Measurements from ENCODE around the gene SLC22A23.

Gene SLC22A23

DNA sequence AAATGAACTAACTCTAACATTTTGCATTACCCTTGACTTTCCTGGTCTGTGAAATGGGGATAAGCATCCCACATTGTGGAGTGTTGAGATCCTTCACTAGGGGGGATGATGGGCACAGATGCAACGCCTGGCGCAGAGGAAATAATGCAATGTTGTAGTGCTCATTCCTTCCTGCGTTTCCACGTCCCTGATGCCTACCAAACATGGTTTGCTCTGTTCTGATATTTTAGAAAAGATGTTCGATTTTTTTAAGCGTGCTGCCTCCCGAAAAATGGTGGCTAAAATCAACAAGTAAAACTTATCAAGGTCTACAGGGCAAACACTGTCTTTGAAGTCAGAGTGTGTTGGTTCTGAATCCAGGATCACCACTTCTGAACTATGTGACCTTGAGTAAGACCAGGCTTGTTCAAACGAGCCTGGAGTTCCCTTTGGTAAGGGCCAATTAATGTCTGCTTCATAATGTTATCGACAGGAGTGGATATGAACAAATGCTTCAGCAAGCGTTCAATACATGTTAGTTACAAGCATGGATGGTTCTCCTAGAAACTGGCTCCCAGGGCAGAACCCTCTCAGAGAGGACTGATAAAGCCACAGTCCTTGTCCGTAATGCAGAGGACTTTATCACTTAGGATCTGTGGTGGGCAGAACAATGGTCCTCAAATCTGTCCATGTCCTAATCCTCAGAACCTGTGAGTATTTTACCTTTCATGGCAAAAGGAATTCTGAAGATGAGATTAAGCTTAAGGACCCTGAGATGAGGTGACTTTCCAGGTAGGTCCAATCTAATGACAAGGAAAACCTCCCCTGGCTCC lies 44.7 kb downstream of the SLC22A23 start:
- Mint-ChIP-seq H3K36me3 (peaks cover 9% of the 10 kb centered on the region), H3K9me3 (ENCODE audit: low read depth) (no peaks in the 10 kb centered on the region), H3K4me1 (ENCODE audit: low read depth) (peaks cover 17% of the 10 kb centered on the region), H3K27me3 (no peaks in the 10 kb centered on the region), H3K4me3 (no peak overlapping the region), H3K27ac (no peak overlapping the region)

GRCh38 chr6:3410385-3411360 lies 46.2 kb downstream of the SLC22A23 start:
- Mint-ChIP-seq H3K9me3 (ENCODE audit: low read depth) (no peaks in the 10 kb centered on the region), H3K4me1 (ENCODE audit: low read depth) (peaks cover 17% of the 10 kb centered on the region), H3K27me3 (no peaks in the 10 kb centered on the region), H3K36me3 (peaks cover 9% of the 10 kb centered on the region), H3K4me3 (no peak overlapping the region), H3K27ac (no peak overlapping the region)

DNA sequence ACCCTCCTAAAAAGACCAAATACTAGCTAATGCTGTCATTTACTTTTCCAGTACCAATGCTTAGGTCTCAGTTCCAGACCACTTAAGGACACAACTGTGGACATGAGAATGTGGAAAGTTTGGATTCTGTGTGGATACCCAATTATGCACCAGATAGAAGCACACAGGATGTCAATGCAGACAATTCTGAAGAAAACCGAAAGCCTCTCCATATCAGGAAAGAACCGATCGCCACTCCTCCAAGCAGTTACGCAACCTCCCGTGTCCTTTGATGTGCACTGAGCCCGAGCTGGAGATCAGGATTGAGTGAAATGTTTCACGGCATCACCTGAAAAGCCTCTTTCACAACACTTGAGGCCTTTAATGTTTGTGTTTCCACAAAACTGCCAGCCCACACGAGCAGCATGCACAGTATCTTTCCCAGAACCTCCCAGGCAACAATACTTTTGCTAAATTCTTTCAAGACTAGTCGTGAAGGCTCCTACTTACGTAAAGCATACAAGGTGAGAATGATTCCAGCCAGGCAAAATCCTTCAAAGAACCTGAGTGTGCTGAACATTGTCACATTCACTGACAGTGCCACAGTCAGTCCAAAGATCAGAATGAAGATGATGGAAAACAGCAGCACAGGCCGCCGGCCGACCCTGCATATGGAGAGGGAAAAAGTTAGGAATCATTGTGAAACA lies 47.0 kb downstream of the SLC22A23 start:
- Mint-ChIP-seq H3K4me3 (no peak overlapping the region), H3K4me1 (ENCODE audit: low read depth) (peaks cover 11% of the 10 kb centered on the region), H3K27ac (no peak overlapping the region), H3K36me3 (peaks cover 9% of the 10 kb centered on the region), H3K9me3 (ENCODE audit: low read depth) (no peaks in the 10 kb centered on the region), H3K27me3 (no peaks in the 10 kb centered on the region)

DNA sequence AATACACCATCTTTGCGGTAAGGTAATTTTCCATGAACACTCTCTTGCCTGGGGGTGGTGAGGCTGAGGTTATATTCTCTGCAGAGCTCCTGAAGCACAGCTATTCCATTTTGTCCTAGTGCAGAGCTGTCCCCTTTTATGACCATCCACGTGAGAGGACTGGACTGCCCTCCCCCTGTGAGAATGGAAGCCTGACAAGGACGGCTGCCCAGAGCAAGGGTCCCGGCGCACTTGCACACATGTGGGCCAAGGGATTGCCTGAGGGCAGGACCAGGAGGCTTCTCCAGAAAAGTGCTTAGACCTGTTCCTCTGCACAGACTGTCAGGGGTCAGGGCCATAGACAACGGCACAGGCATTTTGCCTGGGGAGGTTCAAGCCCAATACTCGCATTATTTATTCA lies 48.2 kb downstream of the SLC22A23 start:
- Mint-ChIP-seq H3K27me3 (no peaks in the 10 kb centered on the region), H3K4me1 (ENCODE audit: low read depth) (peaks cover 6% of the 10 kb centered on the region), H3K4me3 (no peak overlapping the region), H3K36me3 (peaks cover 9% of the 10 kb centered on the region), H3K9me3 (ENCODE audit: low read depth) (no peaks in the 10 kb centered on the region), H3K27ac (no peak overlapping the region)

DNA sequence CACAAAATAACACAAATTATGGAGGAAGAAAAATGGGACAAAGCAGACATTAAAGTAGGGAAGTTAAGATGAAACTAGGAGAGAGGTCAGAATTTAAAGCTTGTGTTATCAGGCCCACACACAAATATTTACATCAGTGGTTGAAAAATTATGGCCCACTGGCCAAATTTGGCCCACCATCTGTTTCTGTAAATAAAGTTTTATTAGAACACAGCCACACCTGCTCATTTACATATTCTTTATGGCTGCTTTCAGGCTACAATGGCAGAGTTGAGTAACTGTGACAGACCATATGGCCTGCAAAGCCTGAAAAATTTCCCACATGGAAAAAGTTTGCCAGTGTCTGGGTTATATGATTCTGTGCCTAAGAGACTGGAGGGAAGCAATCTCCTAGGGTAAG lies 49.0 kb downstream of the SLC22A23 start:
- Mint-ChIP-seq H3K9me3 (ENCODE audit: low read depth) (no peaks in the 10 kb centered on the region), H3K4me1 (ENCODE audit: low read depth) (peaks cover 6% of the 10 kb centered on the region), H3K4me3 (no peak overlapping the region), H3K27ac (no peak overlapping the region), H3K36me3 (peaks cover 8% of the 10 kb centered on the region), H3K27me3 (no peaks in the 10 kb centered on the region)

- Mint-ChIP-seq H3K4me1 (ENCODE audit: low read depth) (peaks cover 6% of the 10 kb centered on the region), H3K9me3 (ENCODE audit: low read depth) (no peaks in the 10 kb centered on the region), H3K27ac (no peak overlapping the region), H3K36me3 (peaks cover 11% of the 10 kb centered on the region), H3K27me3 (no peaks in the 10 kb centered on the region), H3K4me3 (no peak overlapping the region)
Observed at GRCh38 chr6:3406891-3407809, 49.7 kb downstream of the SLC22A23 start.

DNA sequence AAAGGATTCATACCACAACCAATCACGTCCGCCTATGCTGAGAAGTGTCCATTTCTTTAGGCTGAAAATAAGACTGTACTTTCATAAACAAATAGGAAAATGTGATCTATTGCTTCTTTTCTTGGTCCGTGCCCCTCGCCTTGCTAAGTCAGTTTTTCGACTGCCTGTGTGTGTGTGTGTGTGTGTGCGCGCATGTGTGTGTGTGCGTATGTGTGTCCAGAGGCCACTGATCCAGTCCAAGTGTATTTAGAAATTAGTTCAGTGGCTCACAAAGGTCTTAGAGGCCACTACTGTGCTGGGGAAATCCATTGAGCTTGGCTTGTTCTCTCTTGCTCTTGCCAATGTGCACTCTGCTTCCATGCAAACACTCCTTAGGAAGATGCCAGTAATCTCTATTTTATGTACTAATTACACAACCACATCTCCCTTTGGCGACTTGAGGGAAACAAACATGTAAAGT lies 50.5 kb downstream of the SLC22A23 start:
- no peaks in the 10 kb centered on the region for H3K9me3 Mint-ChIP-seq (ENCODE audit: low read depth)
- no peak overlapping the region for H3K27ac Mint-ChIP-seq
- no peak overlapping the region for H3K4me3 Mint-ChIP-seq
- H3K4me1 Mint-ChIP-seq (ENCODE audit: low read depth): peaks cover 6% of the 10 kb centered on the region
- H3K36me3 Mint-ChIP-seq: peaks cover 11% of the 10 kb centered on the region
- H3K27me3 Mint-ChIP-seq: no peaks in the 10 kb centered on the region

DNA sequence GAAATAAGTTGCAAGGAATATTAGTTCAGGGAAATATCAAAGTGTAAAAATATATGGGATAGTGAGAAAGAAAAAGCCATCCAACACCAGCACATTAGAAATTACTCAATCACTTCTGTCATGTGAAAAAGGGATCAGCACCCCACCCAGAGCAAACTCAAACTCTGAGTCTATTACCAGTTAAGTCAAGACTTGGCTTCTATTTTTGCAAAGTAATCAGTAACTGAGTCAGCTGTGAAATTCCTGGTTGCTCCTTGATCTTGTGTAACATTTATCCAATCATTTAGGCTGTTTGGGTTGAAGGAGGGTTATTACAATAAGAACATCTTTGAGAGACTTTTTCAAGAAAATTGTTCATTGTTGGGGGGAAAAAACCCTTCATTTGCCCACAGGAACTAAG lies 51.2 kb downstream of the SLC22A23 start:
- peaks cover 11% of the 10 kb centered on the region for H3K36me3 Mint-ChIP-seq
- no peak overlapping the region for H3K27ac Mint-ChIP-seq
- H3K4me1 Mint-ChIP-seq (ENCODE audit: low read depth): peaks cover under 1% of the 10 kb centered on the region
- H3K27me3 Mint-ChIP-seq: no peaks in the 10 kb centered on the region
- no peaks in the 10 kb centered on the region for H3K9me3 Mint-ChIP-seq (ENCODE audit: low read depth)
- no peak overlapping the region for H3K4me3 Mint-ChIP-seq

GRCh38 chr6:3405182-3405518 lies 51.7 kb downstream of the SLC22A23 start:
- Mint-ChIP-seq H3K27me3 (no peaks in the 10 kb centered on the region), H3K36me3 (peaks cover 11% of the 10 kb centered on the region), H3K4me3 (no peak overlapping the region), H3K27ac (no peak overlapping the region), H3K9me3 (ENCODE audit: low read depth) (no peaks in the 10 kb centered on the region), H3K4me1 (ENCODE audit: low read depth) (no peaks in the 10 kb centered on the region)

- Mint-ChIP-seq H3K4me3 (no peak overlapping the region), H3K9me3 (ENCODE audit: low read depth) (no peaks in the 10 kb centered on the region), H3K27me3 (no peaks in the 10 kb centered on the region), H3K27ac (no peak overlapping the region), H3K4me1 (ENCODE audit: low read depth) (no peaks in the 10 kb centered on the region), H3K36me3 (peaks cover 10% of the 10 kb centered on the region)
Observed at GRCh38 chr6:3403238-3404173, 53.3 kb downstream of the SLC22A23 start.

GRCh38 chr6:3402310-3403237 lies 54.3 kb downstream of the SLC22A23 start:
- no peaks in the 10 kb centered on the region for H3K27me3 Mint-ChIP-seq
- H3K36me3 Mint-ChIP-seq: peaks cover 6% of the 10 kb centered on the region
- no peaks in the 10 kb centered on the region for H3K9me3 Mint-ChIP-seq (ENCODE audit: low read depth)
- H3K4me3 Mint-ChIP-seq: no peak overlapping the region
- H3K27ac Mint-ChIP-seq: no peak overlapping the region
- no peaks in the 10 kb centered on the region for H3K4me1 Mint-ChIP-seq (ENCODE audit: low read depth)

DNA sequence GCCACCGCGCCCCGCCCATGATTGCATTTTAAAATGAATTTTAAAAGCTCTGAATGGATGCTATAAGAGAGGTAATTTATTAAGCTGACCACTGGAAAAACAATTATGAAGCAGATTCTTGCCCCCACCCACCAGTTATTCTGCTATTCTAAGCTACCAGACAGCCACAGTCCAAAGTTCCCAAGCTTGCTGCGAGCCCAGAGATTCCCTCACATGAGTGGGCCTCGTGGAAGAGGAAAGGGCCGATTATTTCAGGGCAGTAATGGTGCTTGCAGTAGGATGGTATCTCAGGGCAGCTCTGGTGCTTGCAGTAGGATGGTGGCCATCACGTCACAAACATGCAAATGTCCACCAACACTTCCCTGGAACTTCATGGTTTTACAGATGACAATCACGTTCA lies 56.7 kb downstream of the SLC22A23 start:
- no peak overlapping the region for H3K27ac Mint-ChIP-seq
- no peaks in the 10 kb centered on the region for H3K4me1 Mint-ChIP-seq (ENCODE audit: low read depth)

More for the DNA sequence above, 56.7 kb downstream of the SLC22A23 start:
- no peak overlapping the region for H3K4me3 Mint-ChIP-seq
- H3K36me3 Mint-ChIP-seq: peaks cover 4% of the 10 kb centered on the region
- no peaks in the 10 kb centered on the region for H3K9me3 Mint-ChIP-seq (ENCODE audit: low read depth)
- H3K27me3 Mint-ChIP-seq: no peaks in the 10 kb centered on the region
